GM23248 (cell line): ENCODE results near the gene PTPRN2. TPM values are rescaled to one million over a fixed set of nuclear protein-coding genes. Genes with fewer than 3 reads are reported as not detected.

Experiments
- DNase-seq: peaks from one replicate; pipeline ENCODE4 v3.0.0-alpha.2; 2015
- H2AFZ ChIP-seq: fragments of 200-600 bp; sonication (generic); 2 replicates; pipeline ENCODE4 v1.6.1; 2016; ENCODE audit warnings: antibody characterized with exemption
- H3F3A ChIP-seq: fragments of 200-600 bp; sonication (generic); 2 replicates; pipeline ENCODE4 v1.6.1; 2016; ENCODE audit warnings: mild to moderate bottlenecking, antibody characterized with exemption, mixed run types; ENCODE audit not compliant: insufficient read depth
- H3K27ac ChIP-seq: fragments of 200-600 bp; sonication (generic); 2 replicates; pipeline ENCODE4 v1.5.1; 2016; ENCODE audit warnings: mild to moderate bottlenecking
- H3K27me3 ChIP-seq: fragments of 200-600 bp; sonication (generic); replicated peaks from 2 replicates; pipeline ENCODE4 v1.6.1; 2016; ENCODE audit warnings: mild to moderate bottlenecking; ENCODE audit not compliant: insufficient read depth
- H3K36me3 ChIP-seq: fragments of 200-600 bp; sonication (generic); 2 replicates; pipeline ENCODE4 v1.6.1; 2016; ENCODE audit warnings: low read depth, mild to moderate bottlenecking
- H3K4me1 ChIP-seq: fragments of 200-600 bp; sonication (generic); 2 replicates; pipeline ENCODE4 v1.6.1; 2016; ENCODE audit warnings: mild to moderate bottlenecking; ENCODE audit not compliant: insufficient read depth
- H3K4me2 ChIP-seq: fragments of 200-600 bp; sonication (generic); one replicate; pipeline ENCODE4 v1.6.1; 2016; ENCODE audit warnings: mild to moderate bottlenecking; ENCODE audit not compliant: unreplicated experiment
- H3K4me3 ChIP-seq: fragments of 200-600 bp; sonication (generic); 2 replicates; pipeline ENCODE4 v1.5.1; 2016; ENCODE audit warnings: mild to moderate bottlenecking
- H3K79me2 ChIP-seq: fragments of 200-600 bp; sonication (generic); 2 replicates; pipeline ENCODE4 v1.6.1; 2016; ENCODE audit warnings: mild to moderate bottlenecking; ENCODE audit not compliant: insufficient read depth
- H3K9ac ChIP-seq: fragments of 200-600 bp; sonication (generic); 2 replicates; pipeline ENCODE4 v1.6.1; 2016; ENCODE audit warnings: mild to moderate bottlenecking
- H3K9me2 ChIP-seq: fragments of 200-600 bp; sonication (generic); 2 replicates; pipeline ENCODE4 v1.6.1; 2016; ENCODE audit warnings: mixed run types, mild to moderate bottlenecking, moderate library complexity; ENCODE audit not compliant: insufficient read depth
- H3K9me3 ChIP-seq: fragments of 200-600 bp; sonication (generic); one replicate; pipeline ENCODE4 v1.6.1; 2017; ENCODE audit warnings: low read depth
- H4K20me1 ChIP-seq: fragments of 200-600 bp; sonication (generic); 2 replicates; pipeline ENCODE4 v1.6.0; 2016; ENCODE audit not compliant: insufficient read depth
- EZH2 ChIP-seq: fragments of 200-600 bp; sonication (generic); IDR thresholded peaks from 2 replicates; pipeline ENCODE4 v1.6.1; 2018; ENCODE audit warnings: antibody characterized with exemption, mild to moderate bottlenecking; ENCODE audit not compliant: insufficient read depth, poor library complexity, severe bottlenecking
- EZH2phosphoT487 ChIP-seq: fragments of 200-600 bp; sonication (generic); IDR thresholded peaks from 2 replicates; pipeline ENCODE4 v1.6.1; 2018; ENCODE audit warnings: antibody characterized with exemption, moderate library complexity, mild to moderate bottlenecking, low read depth; ENCODE audit not compliant: insufficient read depth
- WGBS, 2 experiments: methylation state at CpG; one replicate each; pipeline ENCODE4 v1.1.6; 2015 to 2017; ENCODE audit warnings: low lambda C conversion rate in 2 of 2, low coverage in 1 of 2; ENCODE audit errors: missing lambda C conversion rate in 2 of 2; 5-methylcytosine and 5-hydroxymethylcytosine counted together
- in situ Hi-C: fragments of 300-500 bp; cut with MboI; formaldehyde crosslinking; loops from 2 replicates; pipeline ENCODE4 v1.15.0; 2020
- polyA plus RNA-seq: library from polyadenylated mRNA; unstranded; fragments of >200 nt; fragmentation: Nextera tagmentation; extraction: Ambion mirVana; gene quantifications from 2 replicates; pipeline ENCODE4 v1.2.1, GENCODE V29; 2016
- total RNA-seq: library from RNA; depleted of rRNA; stranded (reverse); fragments of >200 nt; shearing (Covaris generic); gene quantifications from 2 replicates; pipeline ENCODE4 v1.2.3, GENCODE V29; 2014

Gene PTPRN2
- total and polyA plus RNA-seq, 2 experiments from 2014 or later = 0.13 TPM; not detected in 1

DNA sequence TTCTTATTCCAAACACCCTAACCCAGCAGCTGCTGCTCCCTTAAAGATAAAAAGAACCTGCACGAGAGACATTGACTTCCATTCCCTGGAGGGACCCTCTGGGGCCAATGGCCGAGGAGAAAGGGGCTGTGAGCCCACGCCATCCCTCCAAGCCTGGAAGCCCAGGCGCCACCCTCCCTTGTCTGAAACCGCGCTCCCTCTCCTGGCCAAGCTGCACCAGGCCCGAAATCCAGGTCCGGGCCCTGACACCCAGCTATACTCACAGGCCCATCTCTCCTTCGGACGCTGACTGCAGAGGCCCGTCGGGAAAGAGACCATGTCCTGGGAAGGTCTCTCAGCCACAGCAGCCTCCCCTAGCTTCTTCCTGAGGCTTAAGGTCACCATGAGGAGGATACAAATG lies 196.5 kb downstream of the PTPRN2 start:
- Histone ChIP-seq H3K27ac (no peak overlapping the region), H3K9ac (no peak overlapping the region), H2AFZ (no peak overlapping the region), H3K36me3 (no peaks in the 10 kb centered on the region), H3K4me3 (no peak overlapping the region), H3K9me2 (no peaks in the 10 kb centered on the region), H4K20me1 (no peaks in the 10 kb centered on the region), H3K27me3 (no peaks in the 10 kb centered on the region), H3F3A (no peaks in the 10 kb centered on the region), H3K4me1 (no peaks in the 10 kb centered on the region), H3K79me2 (no peaks in the 10 kb centered on the region), H3K9me3 (no peaks in the 10 kb centered on the region), H3K4me2 (no peak overlapping the region)
- 48 to 60% methylated on average over 12 of the region's 12 CpGs for WGBS, 2 experiments
- in situ Hi-C loops = no loop called here
- TF ChIP-seq EZH2phosphoT487 (no peak), EZH2 (no peak)
- DNase-seq = no peak

DNA sequence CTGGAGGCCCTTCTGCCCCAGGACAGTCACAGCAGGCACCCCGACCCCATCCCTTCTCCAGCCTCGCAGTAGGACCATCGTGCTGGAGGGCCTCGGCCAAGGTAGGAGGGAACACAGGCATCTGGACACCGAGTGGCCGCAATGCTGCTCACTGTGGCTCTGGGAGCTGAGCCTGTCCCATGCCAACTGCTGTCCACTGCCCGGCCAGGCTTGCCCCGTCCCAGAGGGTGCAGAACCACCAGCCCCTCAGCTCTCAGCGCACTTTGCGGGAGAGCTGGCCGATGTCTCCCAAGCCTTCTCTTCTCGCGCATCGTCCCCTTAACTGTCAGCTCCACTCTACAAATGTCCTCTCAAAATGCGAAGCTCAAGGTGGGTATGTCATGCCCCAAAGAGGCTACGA lies 197.2 kb downstream of the PTPRN2 start:
- H3K9ac ChIP-seq = no peak overlapping the region
- H2AFZ ChIP-seq = no peak overlapping the region
- H3K9me2 ChIP-seq = no peaks in the 10 kb centered on the region
- no peaks in the 10 kb centered on the region for H3K27me3 ChIP-seq
- no peak overlapping the region for H3K27ac ChIP-seq
- H4K20me1 ChIP-seq = no peaks in the 10 kb centered on the region
- WGBS, 2 experiments = 56 to 62% methylated on average over 16 of the region's 16 CpGs
- no peaks in the 10 kb centered on the region for H3F3A ChIP-seq
- no peak overlapping the region for H3K4me3 ChIP-seq
- TF ChIP-seq EZH2phosphoT487 (no peak), EZH2 (no peak)
- H3K9me3 ChIP-seq = no peaks in the 10 kb centered on the region
- H3K4me1 ChIP-seq = no peaks in the 10 kb centered on the region
- H3K79me2 ChIP-seq = no peaks in the 10 kb centered on the region
- no peak overlapping the region for H3K4me2 ChIP-seq
- H3K36me3 ChIP-seq = no peaks in the 10 kb centered on the region
- in situ Hi-C loops = no loop called here
- DNase-seq = no peak

GRCh38 chr7:158389514-158390425 lies 197.9 kb downstream of the PTPRN2 start:
- no peak for DNase-seq
- H3K36me3 ChIP-seq = no peaks in the 10 kb centered on the region
- no peaks in the 10 kb centered on the region for H4K20me1 ChIP-seq
- no peak overlapping the region for H3K27ac ChIP-seq
- no peak overlapping the region for H3K9ac ChIP-seq
- no peaks in the 10 kb centered on the region for H3K27me3 ChIP-seq
- no peaks in the 10 kb centered on the region for H3F3A ChIP-seq
- H3K9me3 ChIP-seq = no peaks in the 10 kb centered on the region
- H2AFZ ChIP-seq = no peak overlapping the region
- in situ Hi-C loops = no loop called here
- H3K4me2 ChIP-seq = no peak overlapping the region
- TF ChIP-seq EZH2 (no peak), EZH2phosphoT487 (no peak)
- H3K4me1 ChIP-seq = no peaks in the 10 kb centered on the region
- H3K79me2 ChIP-seq = no peaks in the 10 kb centered on the region
- no peaks in the 10 kb centered on the region for H3K9me2 ChIP-seq
- no peak overlapping the region for H3K4me3 ChIP-seq
- 47 to 48% methylated on average over 34 to 35 of the region's 35 CpGs for WGBS, 2 experiments

- whole genome bisulfite sequencing, 2 experiments = 50 to 57% methylated on average over 16 of the region's 16 CpGs
- Histone ChIP-seq H3K79me2 (no peaks in the 10 kb centered on the region), H3K4me3 (no peak overlapping the region), H3K27ac (no peak overlapping the region), H3K4me2 (no peak overlapping the region), H4K20me1 (no peaks in the 10 kb centered on the region), H3K9me3 (no peaks in the 10 kb centered on the region), H3K36me3 (no peaks in the 10 kb centered on the region), H3F3A (no peaks in the 10 kb centered on the region), H2AFZ (no peak overlapping the region), H3K4me1 (no peaks in the 10 kb centered on the region), H3K9ac (no peak overlapping the region), H3K27me3 (no peaks in the 10 kb centered on the region), H3K9me2 (no peaks in the 10 kb centered on the region)
- TF ChIP-seq EZH2 (no peak), EZH2phosphoT487 (no peak)
- in situ Hi-C loops = no loop called here
- no peak for DNase-seq
These were observed 198.7 kb downstream of the PTPRN2 start for GRCh38 chr7:158388928-158389327.
